Stomach smooth muscle (tissue), 2 donors: ENCODE data around the gene CXCL10.

ENCODE experiments used
- H3K27ac ChIP-seq: one replicate; pipeline ENCODE4 v1.7.0; 2013; ENCODE audit warnings: mild to moderate bottlenecking, low read length, inconsistent platforms
- H3K27me3 ChIP-seq, 2 donors: one replicate each; pipeline ENCODE4 v1.7.0; 2013; ENCODE audit warnings: low read length in 2 of 2; ENCODE audit not compliant: insufficient read depth in 2 of 2, control insufficient read depth in 1 of 2
- H3K36me3 ChIP-seq, 2 donors: one replicate each; pipeline ENCODE4 v1.7.0; 2013; ENCODE audit warnings: low read length in 2 of 2; ENCODE audit not compliant: control insufficient read depth in 2 of 2, insufficient read depth in 2 of 2
- H3K4me1 ChIP-seq: one replicate; pipeline ENCODE4 v1.7.0; 2013; ENCODE audit warnings: low read length; ENCODE audit not compliant: control insufficient read depth, insufficient read depth
- H3K4me3 ChIP-seq, 2 donors: one replicate each; pipeline ENCODE4 v1.7.0; 2013; ENCODE audit warnings: low read length in 2 of 2
- H3K9ac ChIP-seq, 2 donors: one replicate each; pipeline ENCODE4 v1.7.0; 2013; ENCODE audit warnings: low read length in 2 of 2, mild to moderate bottlenecking in 1 of 2
- H3K9me3 ChIP-seq, 2 donors: one replicate each; pipeline ENCODE4 v1.7.0; 2013; ENCODE audit warnings: low read length in 2 of 2; ENCODE audit not compliant: control insufficient read depth in 2 of 2
- donor health status: healthy.
- donor health status: Pancreatic carcinoma.

CXCL10 gene

GRCh38 chr4:75992462-75992861, 30.8 kb downstream of the CXCL10 start:
- H3K9me3 ChIP-seq = no peaks in the 10 kb centered on the region
- no peaks in the 10 kb centered on the region for H3K36me3 ChIP-seq
- H3K27ac ChIP-seq = no peak overlapping the region
- H3K27me3 ChIP-seq = no peaks in the 10 kb centered on the region
- H3K4me1 ChIP-seq = peaks cover 10% of the 10 kb centered on the region
- no peak overlapping the region for H3K9ac ChIP-seq
- H3K4me3 ChIP-seq = no peak overlapping the region

GRCh38 chr4:75989846-75990528, 33.3 kb downstream of the CXCL10 start:
- H3K36me3 ChIP-seq = no peaks in the 10 kb centered on the region
- peak overlapping the region; percentile 84 to 87 for H3K9ac ChIP-seq
- H3K27ac ChIP-seq = no peak overlapping the region
- H3K9me3 ChIP-seq = no peaks in the 10 kb centered on the region
- H3K4me1 ChIP-seq = peaks cover 10% of the 10 kb centered on the region
- no peaks in the 10 kb centered on the region for H3K27me3 ChIP-seq
- peak overlapping the region; percentile 91 to 93 for H3K4me3 ChIP-seq

DNA sequence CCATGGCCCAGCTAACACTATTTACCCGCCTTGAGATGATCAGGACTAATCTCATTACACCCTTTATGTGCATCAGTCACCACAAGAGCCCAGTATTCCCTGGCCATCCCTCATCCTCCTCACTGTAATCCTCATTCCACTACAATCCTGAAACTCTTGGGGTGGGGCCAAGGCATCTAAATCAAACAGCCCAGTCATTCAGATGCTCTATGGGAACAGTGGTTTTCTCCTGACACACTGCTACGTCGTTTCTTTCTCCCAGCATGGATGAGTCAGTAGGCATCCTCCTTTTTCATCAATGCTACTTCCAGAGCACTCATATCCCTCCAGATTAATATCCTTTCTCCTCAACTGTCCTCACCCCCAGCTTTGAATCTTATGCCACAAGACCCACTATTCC, 38.2 kb downstream of the CXCL10 start:
- H3K27ac ChIP-seq = no peak overlapping the region
- H3K4me3 ChIP-seq = no peak overlapping the region
- H3K27me3 ChIP-seq = no peaks in the 10 kb centered on the region
- H3K4me1 ChIP-seq = peaks cover 10% of the 10 kb centered on the region
- H3K36me3 ChIP-seq = peaks cover 11 to 14% of the 10 kb centered on the region in 2 donors
- no peaks in the 10 kb centered on the region for H3K9me3 ChIP-seq
- H3K9ac ChIP-seq = no peak overlapping the region

DNA sequence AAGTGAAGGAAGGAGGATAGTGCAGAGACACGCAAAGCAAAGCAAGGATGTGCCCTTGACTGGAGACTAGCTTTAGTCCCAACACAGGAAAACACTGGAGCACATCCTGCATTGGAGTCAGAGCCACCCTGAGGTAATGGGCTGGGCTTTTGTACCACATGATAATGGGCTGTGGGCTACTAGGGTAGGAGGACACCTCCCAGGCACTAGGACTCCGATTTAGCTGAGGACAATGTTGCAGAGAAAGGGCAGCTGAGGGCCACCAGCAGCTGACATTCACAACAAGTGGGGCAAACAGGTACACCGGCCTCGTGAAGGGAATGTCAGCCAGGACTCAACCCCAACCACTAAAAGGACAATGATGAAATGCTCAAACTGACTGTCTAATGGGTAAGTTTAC, 42.7 kb downstream of the CXCL10 start:
- no peak overlapping the region for H3K27ac ChIP-seq
- H3K9ac ChIP-seq = no peak overlapping the region
- no peaks in the 10 kb centered on the region for H3K4me1 ChIP-seq
- H3K27me3 ChIP-seq = no peaks in the 10 kb centered on the region
- H3K36me3 ChIP-seq = peaks cover 27 to 37% of the 10 kb centered on the region in 2 donors
- no peaks in the 10 kb centered on the region for H3K9me3 ChIP-seq
- H3K4me3 ChIP-seq = no peak overlapping the region

DNA sequence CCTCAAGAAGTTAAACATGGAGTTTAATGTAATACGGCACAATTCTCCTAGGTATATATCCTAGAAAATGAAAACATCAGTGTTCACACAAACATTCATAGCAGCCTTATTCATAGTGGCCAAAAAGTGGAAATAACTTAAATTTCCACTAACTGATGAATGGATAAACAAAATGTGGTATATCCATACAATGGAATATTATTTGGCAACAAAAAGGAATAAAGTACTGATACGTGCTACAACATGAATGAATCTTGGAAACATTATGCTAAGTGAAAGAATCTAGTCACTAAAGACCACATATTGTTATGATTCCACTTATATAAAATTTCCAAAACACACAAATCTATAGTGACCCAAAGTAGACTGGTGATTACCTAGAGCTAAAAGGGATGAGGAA, 47.1 kb downstream of the CXCL10 start:
- Histone ChIP-seq H3K27me3 (no peaks in the 10 kb centered on the region), H3K36me3 (peaks cover 37 to 52% of the 10 kb centered on the region in 2 donors), H3K4me1 (no peaks in the 10 kb centered on the region), H3K4me3 (no peak overlapping the region), H3K9me3 (no peaks in the 10 kb centered on the region), H3K9ac (no peak overlapping the region), H3K27ac (no peak overlapping the region)

GRCh38 chr4:75973766-75974165, 49.5 kb downstream of the CXCL10 start:
- H3K36me3 ChIP-seq = peaks cover 45 to 65% of the 10 kb centered on the region in 2 donors
- no peak overlapping the region for H3K27ac ChIP-seq

More at GRCh38 chr4:75973766-75974165, 49.5 kb downstream of the CXCL10 start:
- H3K27me3 ChIP-seq = no peaks in the 10 kb centered on the region
- H3K9ac ChIP-seq = no peak overlapping the region
- H3K4me1 ChIP-seq = no peaks in the 10 kb centered on the region
- H3K4me3 ChIP-seq = no peak overlapping the region
- H3K9me3 ChIP-seq = no peaks in the 10 kb centered on the region
